ENCODE results near the gene ZNF70.

DNA sequence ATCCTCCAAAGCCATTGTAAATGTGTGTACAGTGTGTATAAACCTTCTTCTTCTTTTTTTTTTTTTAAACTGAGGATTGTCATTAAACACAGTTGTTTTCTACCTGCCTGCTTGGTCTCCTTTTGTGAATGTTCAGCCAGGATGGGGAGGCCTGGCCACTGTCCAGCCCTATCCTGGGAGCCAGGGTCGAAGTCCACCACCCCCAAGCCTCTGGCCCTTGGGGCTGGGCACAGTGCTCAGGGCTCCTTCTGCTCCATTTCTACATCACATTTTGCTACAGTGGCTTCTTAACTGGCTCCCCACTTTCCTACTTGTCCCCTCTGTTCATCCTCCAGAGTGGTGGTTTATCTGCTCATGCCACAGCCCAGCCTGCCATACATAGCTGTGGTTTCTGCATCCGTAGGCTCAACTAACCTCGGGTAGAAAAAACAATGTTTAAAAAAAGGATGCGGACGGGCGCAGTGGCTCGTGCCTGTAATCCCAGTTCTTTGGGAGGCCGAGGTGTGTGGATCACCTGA lies 33.4 kb upstream of the ZNF70 start:
- TF ChIP-seq CTCF (IDR thresholded peaks at IDR 0.05) (no peak), ZFX (IDR thresholded peaks at IDR 0.05; ENCODE audit: borderline replicate concordance) (no peak)

Data from 22Rv1 (cell line).